C4-2B (cell line): ENCODE measurements around the gene THUMPD3.

Experiments
- H3K27ac ChIP-seq: fragments of 450-650 bp; 2 replicates; pipeline ENCODE4 v1.5.1; 2017
- ZFX ChIP-seq: fragments of 450-650 bp; IDR thresholded peaks from 2 replicates; pipeline ENCODE4 v1.6.1; 2017
- TF ChIP-seq, protein P1 (sequence below): fragments of 450-650 bp; conservative IDR thresholded peaks from 2 replicates; pipeline ENCODE4 v1.5.1; 2017; ENCODE audit warnings: mild to moderate bottlenecking

Gene THUMPD3

DNA sequence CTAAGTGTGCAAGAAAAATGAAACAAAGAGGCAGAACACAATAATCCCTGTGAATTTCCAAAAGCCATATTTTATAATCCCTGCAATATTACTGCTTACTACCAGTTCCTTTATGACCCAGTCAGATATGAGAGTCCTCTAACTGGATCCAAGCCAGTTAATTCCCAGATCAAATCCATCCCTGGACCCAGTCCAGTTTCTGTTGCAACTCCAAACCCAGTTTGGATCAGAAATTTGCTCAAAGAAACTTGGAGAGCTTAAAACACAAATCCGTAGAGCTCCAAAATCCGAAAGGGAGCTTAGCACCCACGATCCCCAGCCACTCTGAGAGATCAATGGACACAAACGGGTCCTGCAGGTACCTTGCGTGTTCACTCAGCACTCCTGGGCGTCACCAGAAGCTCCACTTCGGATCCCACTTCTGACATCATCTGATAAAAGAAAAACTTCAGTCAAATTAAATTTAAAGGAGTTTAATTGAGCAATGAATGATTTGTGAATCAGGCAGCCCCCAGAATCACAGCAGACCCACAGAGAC, 32.6 kb upstream of the THUMPD3 start:
- TF ChIP-seq, protein P1, sequence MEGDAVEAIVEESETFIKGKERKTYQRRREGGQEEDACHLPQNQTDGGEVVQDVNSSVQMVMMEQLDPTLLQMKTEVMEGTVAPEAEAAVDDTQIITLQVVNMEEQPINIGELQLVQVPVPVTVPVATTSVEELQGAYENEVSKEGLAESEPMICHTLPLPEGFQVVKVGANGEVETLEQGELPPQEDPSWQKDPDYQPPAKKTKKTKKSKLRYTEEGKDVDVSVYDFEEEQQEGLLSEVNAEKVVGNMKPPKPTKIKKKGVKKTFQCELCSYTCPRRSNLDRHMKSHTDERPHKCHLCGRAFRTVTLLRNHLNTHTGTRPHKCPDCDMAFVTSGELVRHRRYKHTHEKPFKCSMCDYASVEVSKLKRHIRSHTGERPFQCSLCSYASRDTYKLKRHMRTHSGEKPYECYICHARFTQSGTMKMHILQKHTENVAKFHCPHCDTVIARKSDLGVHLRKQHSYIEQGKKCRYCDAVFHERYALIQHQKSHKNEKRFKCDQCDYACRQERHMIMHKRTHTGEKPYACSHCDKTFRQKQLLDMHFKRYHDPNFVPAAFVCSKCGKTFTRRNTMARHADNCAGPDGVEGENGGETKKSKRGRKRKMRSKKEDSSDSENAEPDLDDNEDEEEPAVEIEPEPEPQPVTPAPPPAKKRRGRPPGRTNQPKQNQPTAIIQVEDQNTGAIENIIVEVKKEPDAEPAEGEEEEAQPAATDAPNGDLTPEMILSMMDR: no peak
- no peak for TF ChIP-seq ZFX
- no peak overlapping the region for H3K27ac ChIP-seq

DNA sequence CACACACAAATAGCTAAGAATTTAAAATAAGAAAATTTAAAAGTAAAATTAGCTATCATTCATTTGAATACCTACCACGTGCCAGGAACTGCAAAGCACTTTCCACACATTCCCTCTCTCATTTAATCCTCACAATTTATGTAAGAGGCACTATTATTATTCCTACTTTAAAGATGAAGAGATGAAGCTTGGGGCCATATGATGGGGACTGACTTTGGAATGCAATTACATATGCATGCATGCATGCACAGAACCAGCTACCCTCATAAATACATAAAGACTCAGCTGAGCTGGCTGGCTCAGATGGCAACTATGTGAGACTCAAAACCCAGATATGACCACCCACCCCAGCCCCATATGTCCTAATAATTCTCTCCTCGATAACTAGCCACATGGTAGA, 31.7 kb upstream of the THUMPD3 start:
- H3K27ac ChIP-seq: no peak overlapping the region
- TF ChIP-seq, protein P1: no peak
- TF ChIP-seq ZFX: no peak

- TF ChIP-seq ZFX: no peak
- TF ChIP-seq, protein P1: no peak
- H3K27ac ChIP-seq: no peak overlapping the region
Observed at GRCh38 chr3:9332250-9333030, 30.4 kb upstream of the THUMPD3 start.

DNA sequence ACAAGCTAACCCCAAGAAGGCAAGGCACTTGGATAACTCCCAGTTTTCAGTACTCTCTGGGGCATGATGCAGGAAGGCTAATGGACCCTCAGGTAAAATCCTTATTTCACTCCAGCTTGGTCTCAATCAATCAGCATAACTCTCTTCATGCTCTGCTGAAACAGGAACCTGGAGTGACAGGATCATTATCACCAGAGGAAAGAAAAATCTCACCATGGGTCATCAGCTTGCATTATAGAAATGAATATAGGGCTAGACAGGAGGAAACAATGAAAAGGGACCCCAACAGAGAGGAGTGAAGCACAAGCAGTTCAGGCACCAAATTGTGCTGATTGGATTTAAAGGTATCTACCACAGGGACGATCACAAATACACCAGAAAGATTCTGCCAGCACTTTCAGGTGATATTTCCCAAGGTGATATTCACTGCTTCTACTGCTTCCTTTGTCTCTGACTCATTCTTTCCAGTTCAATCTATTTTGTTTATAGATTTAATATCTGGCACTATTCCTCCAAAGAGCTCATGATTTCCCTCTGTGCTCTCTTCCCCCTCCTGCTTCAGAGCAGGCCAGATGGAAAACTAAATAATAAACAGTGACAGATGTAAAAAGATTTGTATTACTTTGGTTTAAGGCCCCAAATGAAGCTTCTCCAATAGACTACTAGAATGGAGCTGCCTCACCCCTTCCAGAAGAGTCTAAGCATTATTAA, 22.9 kb upstream of the THUMPD3 start:
- no peak overlapping the region for H3K27ac ChIP-seq

GRCh38 chr3:9340472-9340902, 22.4 kb upstream of the THUMPD3 start:
- H3K27ac ChIP-seq: no peak overlapping the region
- TF ChIP-seq ZFX: no peak
- TF ChIP-seq, protein P1: no peak

More for the DNA sequence above, 22.9 kb upstream of the THUMPD3 start:
- no peak for TF ChIP-seq ZFX
- TF ChIP-seq, protein P1: no peak

DNA sequence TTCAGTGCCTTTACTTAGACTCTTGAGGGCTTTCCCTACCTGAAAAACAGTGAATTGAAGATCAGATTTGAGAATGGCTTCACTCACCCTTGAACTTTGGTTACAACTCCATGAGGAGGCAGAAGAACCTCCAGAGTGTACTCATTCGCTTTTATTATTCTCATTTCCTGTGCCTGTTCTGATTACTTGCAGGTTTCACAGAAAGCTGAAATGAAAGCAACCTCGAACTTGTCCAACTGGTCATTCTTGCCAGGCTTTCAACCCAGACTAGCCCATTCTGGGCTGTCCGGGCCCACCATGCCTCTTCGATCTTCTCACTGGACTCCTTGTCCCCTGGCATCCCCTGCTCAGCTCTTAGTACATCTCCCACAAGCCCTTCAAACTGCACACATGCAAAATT, 20.2 kb upstream of the THUMPD3 start:
- TF ChIP-seq, protein P1: no peak
- no peak for TF ChIP-seq ZFX

DNA sequence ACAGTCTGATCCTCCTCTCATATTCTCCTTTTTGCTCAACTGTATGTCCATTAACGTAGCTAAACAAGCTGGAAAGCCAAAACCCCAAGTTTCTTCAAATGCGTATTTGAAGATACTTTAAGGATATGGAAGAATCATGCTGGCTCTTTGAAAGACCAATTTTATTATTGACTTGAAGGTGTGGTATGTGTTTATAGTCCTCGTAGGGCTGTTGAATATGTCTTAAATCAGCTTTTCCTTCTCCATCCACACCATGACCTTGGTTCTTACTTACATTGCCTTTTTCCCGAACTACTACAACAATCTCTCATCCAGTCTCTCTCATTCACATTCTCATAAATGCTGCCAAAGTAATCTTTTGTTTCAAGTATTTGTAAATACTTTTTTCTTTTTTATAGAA, 19.7 kb upstream of the THUMPD3 start:
- H3K27ac ChIP-seq: no peak overlapping the region
- no peak for TF ChIP-seq ZFX
- TF ChIP-seq, protein P1: no peak

More for the DNA sequence above, 20.2 kb upstream of the THUMPD3 start:
- H3K27ac ChIP-seq: no peak overlapping the region
